Neuronal stem cell (in vitro differentiated cells): ENCODE results near the gene EIF2D.
A peak's percentile ranks its signal among the peaks of the same experiment; 100 is the strongest.

Source experiments
- DNase-seq: peaks from one replicate; pipeline ENCODE4 v3.0.0-alpha.2; 2013; ENCODE audit warnings: low spot score
- H2AFZ ChIP-seq: one replicate; pipeline ENCODE4 v1.6.1; 2013; ENCODE audit warnings: mild to moderate bottlenecking, low read length, inconsistent platforms
- H2AK5ac ChIP-seq: 2 replicates; pipeline ENCODE4 v1.6.1; 2013; ENCODE audit warnings: low read depth, mild to moderate bottlenecking, inconsistent platforms, low read length, moderate library complexity, mixed read lengths
- H2BK120ac ChIP-seq: 2 replicates; pipeline ENCODE4 v1.6.1; 2013; ENCODE audit warnings: low read depth, mild to moderate bottlenecking, inconsistent platforms, low read length, moderate library complexity, mixed read lengths
- H2BK12ac ChIP-seq: one replicate; pipeline ENCODE4 v1.6.1; 2013; ENCODE audit warnings: low read length, inconsistent platforms
- H2BK15ac ChIP-seq: 2 replicates; pipeline ENCODE4 v1.6.1; 2013; ENCODE audit warnings: mild to moderate bottlenecking, low read length, inconsistent platforms, mixed read lengths
- H2BK5ac ChIP-seq: one replicate; pipeline ENCODE4 v1.6.1; 2013; ENCODE audit warnings: inconsistent platforms, mild to moderate bottlenecking, low read length, moderate library complexity
- H3K14ac ChIP-seq: one replicate; pipeline ENCODE4 v1.6.1; 2013; ENCODE audit warnings: low read length, inconsistent platforms
- H3K18ac ChIP-seq: 2 replicates; pipeline ENCODE4 v1.6.1; 2013; ENCODE audit warnings: low read length, inconsistent platforms
- H3K23ac ChIP-seq: 2 replicates; pipeline ENCODE4 v1.6.1; 2013; ENCODE audit warnings: low read depth, mild to moderate bottlenecking, mixed read lengths, low read length, inconsistent platforms; ENCODE audit not compliant: poor library complexity
- H3K27ac ChIP-seq: replicated peaks from 3 replicates; pipeline ENCODE4 v1.5.1; 2013; ENCODE audit warnings: low read length, inconsistent platforms
- H3K27me3 ChIP-seq, 3 experiments: 2 replicates each; pipeline ENCODE4 v1.6.1; 2013; ENCODE audit warnings: low read length in 3 of 3, mild to moderate bottlenecking in 2 of 3, inconsistent platforms in 1 of 3, low read depth in 1 of 3, mixed read lengths in 1 of 3, moderate library complexity in 1 of 3; ENCODE audit not compliant: control insufficient read depth in 3 of 3, insufficient read depth in 3 of 3
- H3K36me3 ChIP-seq, 2 donors: replicated peaks in 1 of 2; 2 replicates each; pipeline ENCODE4 v1.6.1; 2013; ENCODE audit warnings: low read length in 2 of 2; ENCODE audit not compliant: control insufficient read depth in 2 of 2, insufficient read depth in 2 of 2
- H3K4ac ChIP-seq: 2 replicates; pipeline ENCODE4 v1.6.1; 2013; ENCODE audit warnings: inconsistent platforms, mild to moderate bottlenecking, low read length, moderate library complexity
- H3K4me1 ChIP-seq, 2 donors: 1 replicate in 1 of 2; 2 replicates in 1 of 2; pipeline ENCODE4 v1.6.1; 2013; ENCODE audit warnings: low read length in 2 of 2, low read depth in 1 of 2; ENCODE audit not compliant: control insufficient read depth in 2 of 2, insufficient read depth in 1 of 2
- H3K4me2 ChIP-seq: one replicate; pipeline ENCODE4 v1.6.1; 2013; ENCODE audit warnings: mild to moderate bottlenecking, low read length, inconsistent platforms; ENCODE audit not compliant: insufficient read depth, poor library complexity, severe bottlenecking
- H3K4me3 ChIP-seq, 2 donors: 2 replicates each; pipeline ENCODE4 v1.5.1; 2013; ENCODE audit warnings: low read length in 2 of 2, mild to moderate bottlenecking in 2 of 2, inconsistent platforms in 1 of 2, moderate library complexity in 1 of 2
- H3K79me1 ChIP-seq: one replicate; pipeline ENCODE4 v1.6.1; 2013; ENCODE audit warnings: low read depth, mild to moderate bottlenecking, inconsistent platforms, low read length, moderate library complexity
- H3K9ac ChIP-seq: one replicate; pipeline ENCODE4 v1.6.1; 2013; ENCODE audit warnings: mild to moderate bottlenecking, low read depth, low read length, inconsistent platforms; ENCODE audit not compliant: poor library complexity
- H3K9me3 ChIP-seq, 2 donors: replicated peaks in 1 of 2; 2 replicates each; pipeline versions ENCODE3 to v1.6.1; 2013; ENCODE audit warnings: low read length in 2 of 2, mild to moderate bottlenecking in 2 of 2, inconsistent platforms in 1 of 2, low read depth in 1 of 2, mixed read lengths in 1 of 2, moderate library complexity in 1 of 2; ENCODE audit not compliant: control insufficient read depth in 2 of 2, insufficient read depth in 1 of 2
- H4K8ac ChIP-seq: one replicate; pipeline ENCODE4 v1.6.1; 2013; ENCODE audit warnings: low read depth, mild to moderate bottlenecking, inconsistent platforms, low read length, moderate library complexity
- H4K91ac ChIP-seq: one replicate; pipeline ENCODE4 v1.6.1; 2013; ENCODE audit warnings: low read length, low read depth, mild to moderate bottlenecking, inconsistent platforms; ENCODE audit not compliant: poor library complexity
- WGBS, 2 donors: extraction: QIAGEN DNeasy Blood & Tissue Kit; methylation state at CpG; one replicate each; pipeline ENCODE4 v1.1.7; 2013; ENCODE audit warnings: missing lambda C conversion rate in 2 of 2, mixed read lengths in 1 of 2; ENCODE audit not compliant: insufficient read length in 2 of 2, insufficient replicate concordance in 1 of 2; ENCODE audit errors: extremely low coverage in 2 of 2; 5-methylcytosine and 5-hydroxymethylcytosine counted together

EIF2D gene

DNA sequence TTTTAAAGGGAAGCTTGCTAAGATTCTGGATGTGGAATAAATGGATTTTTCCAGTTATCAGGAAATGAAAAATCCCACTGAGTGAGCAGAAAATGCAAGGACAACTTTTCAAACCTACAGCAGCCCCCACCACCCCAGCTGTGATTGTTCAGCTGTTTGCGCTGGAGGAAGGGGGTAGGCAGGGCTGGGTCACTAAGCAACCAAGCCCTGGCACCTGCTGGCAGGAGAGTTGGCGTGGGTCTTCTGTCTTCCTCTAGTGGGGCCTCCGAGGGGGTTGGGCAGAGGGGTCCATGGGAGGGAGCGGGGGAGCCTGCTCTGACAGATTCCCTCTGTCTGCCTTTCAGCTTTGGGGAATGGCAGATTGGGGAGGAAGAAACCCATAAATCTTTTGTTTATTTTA, 45.3 kb downstream of the EIF2D start:
- Histone ChIP-seq H3K4me1 (no peaks in the 10 kb centered on the region), H4K91ac (no peak overlapping the region), H3K79me1 (no peaks in the 10 kb centered on the region), H3K18ac (no peak overlapping the region), H3K23ac (no peak overlapping the region), H2BK12ac (no peak overlapping the region), H2BK15ac (no peak overlapping the region), H2BK5ac (no peak overlapping the region), H3K36me3 (no peaks in the 10 kb centered on the region), H3K4me3 (no peak overlapping the region), H2BK120ac (no peak overlapping the region), H2AK5ac (no peak overlapping the region), H3K9me3 (no peaks in the 10 kb centered on the region), H4K8ac (no peak overlapping the region), H2AFZ (no peak overlapping the region), H3K14ac (no peak overlapping the region), H3K4me2 (no peak overlapping the region), H3K27ac (no peak overlapping the region), H3K27me3 (peaks cover 0 to 35% (median 0%) of the 10 kb centered on the region in 3 experiments), H3K4ac (no peak overlapping the region), H3K9ac (no peak overlapping the region)
- DNase-seq, result no peak
- no CpG with 5 or more reads among the region's 4 CpGs for WGBS, 2 donors

DNA sequence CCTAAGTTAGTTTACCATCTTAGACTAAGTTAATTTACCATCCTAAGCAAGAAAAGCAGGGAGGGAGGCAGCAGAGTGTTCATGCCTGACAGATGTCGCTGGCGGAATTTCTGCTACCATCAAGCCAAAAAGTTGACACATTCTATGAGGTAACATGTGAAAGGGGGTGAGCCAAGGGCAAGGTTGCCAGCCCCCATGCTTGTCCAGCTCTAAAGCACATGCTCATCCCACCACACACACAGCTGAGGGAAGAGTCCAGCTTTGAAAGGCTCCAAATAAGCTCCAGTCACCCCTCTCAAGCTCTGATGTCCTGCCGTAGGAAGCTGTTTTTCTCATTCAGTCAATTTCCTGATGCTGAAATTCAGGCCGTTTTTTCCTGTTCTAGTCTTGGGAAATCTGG, 46.3 kb downstream of the EIF2D start:
- no peaks in the 10 kb centered on the region for H3K9me3 ChIP-seq
- WGBS, 2 donors, result no CpG with 5 or more reads among the region's 4 CpGs
- H2BK120ac ChIP-seq, result no peak overlapping the region
- no peaks in the 10 kb centered on the region for H3K36me3 ChIP-seq
- H2BK12ac ChIP-seq, result no peak overlapping the region
- no peaks in the 10 kb centered on the region for H3K4me1 ChIP-seq
- H2BK15ac ChIP-seq, result no peak overlapping the region
- H3K18ac ChIP-seq, result no peak overlapping the region
- no peak overlapping the region for H4K8ac ChIP-seq
- H3K23ac ChIP-seq, result no peak overlapping the region
- no peak overlapping the region for H2AFZ ChIP-seq
- H3K27me3 ChIP-seq, result peaks cover 0 to 38% (median 0%) of the 10 kb centered on the region in 3 experiments
- no peak overlapping the region for H3K27ac ChIP-seq
- H3K4me2 ChIP-seq, result no peak overlapping the region
- no peak overlapping the region for H3K4ac ChIP-seq
- no peak overlapping the region for H3K4me3 ChIP-seq
- DNase-seq, result no peak
- H3K79me1 ChIP-seq, result no peaks in the 10 kb centered on the region
- no peak overlapping the region for H2BK5ac ChIP-seq
- H2AK5ac ChIP-seq, result no peak overlapping the region
- H3K14ac ChIP-seq, result no peak overlapping the region
- no peak overlapping the region for H4K91ac ChIP-seq
- no peak overlapping the region for H3K9ac ChIP-seq

DNA sequence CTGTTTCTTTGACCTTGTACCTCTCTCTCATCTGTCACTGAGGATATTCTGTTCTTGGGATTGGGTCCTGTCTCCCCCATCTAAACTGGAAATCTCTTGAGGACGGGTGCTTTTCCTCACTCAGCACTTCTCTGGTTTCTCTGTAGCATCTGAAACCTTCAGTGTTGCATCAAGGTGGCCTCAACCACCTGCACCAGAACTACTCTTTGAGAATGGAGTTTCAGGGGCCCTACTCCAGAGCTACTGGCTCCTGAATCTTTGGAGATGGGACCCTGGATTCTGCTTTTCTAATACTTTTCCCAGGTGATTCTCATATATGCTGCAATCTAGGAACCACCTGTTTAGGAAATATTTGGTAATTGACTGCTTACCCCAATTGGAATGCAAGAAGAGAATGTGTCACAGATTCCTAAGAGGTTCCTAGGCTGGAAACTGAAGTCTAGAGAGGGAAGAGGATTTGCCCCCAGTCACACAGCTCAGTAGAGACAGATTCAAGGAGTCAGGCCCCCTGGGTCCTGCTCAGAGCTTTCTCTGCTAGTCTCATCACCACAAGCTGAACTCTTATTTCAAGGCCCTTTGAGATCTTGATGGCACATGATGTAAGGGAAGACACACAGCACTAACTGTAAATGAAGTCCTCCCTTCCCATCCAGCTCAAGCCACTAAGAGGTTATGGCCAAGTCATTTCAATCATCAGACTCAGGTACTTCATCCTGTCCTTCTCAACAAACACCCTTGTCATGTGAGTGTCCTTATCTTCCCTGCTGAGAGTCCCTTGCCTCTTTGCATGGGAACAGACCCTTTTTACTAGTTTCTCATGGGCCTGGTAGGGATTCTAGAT, 48.7 kb downstream of the EIF2D start:
- no peak overlapping the region for H3K18ac ChIP-seq
- H3K27ac ChIP-seq, result no peak overlapping the region
- no CpG with 5 or more reads among the region's 1 CpG for WGBS, 2 donors
- no peak overlapping the region for H2BK120ac ChIP-seq
- no peak overlapping the region for H3K14ac ChIP-seq
- H4K91ac ChIP-seq, result no peak overlapping the region
- H3K9me3 ChIP-seq, result no peaks in the 10 kb centered on the region
- no peak overlapping the region for H3K4me3 ChIP-seq
- no peak overlapping the region for H3K23ac ChIP-seq
- DNase-seq, result no peak
- peak overlapping the region; percentile 19 for H4K8ac ChIP-seq
- H3K9ac ChIP-seq, result no peak overlapping the region
- no peak overlapping the region for H2BK5ac ChIP-seq
- peaks cover 6 to 11% of the 10 kb centered on the region in 2 donors for H3K4me1 ChIP-seq
- peaks cover 0 to 51% (median 5%) of the 10 kb centered on the region in 3 experiments for H3K27me3 ChIP-seq
- no peak overlapping the region for H2AK5ac ChIP-seq
- no peak overlapping the region for H2BK12ac ChIP-seq
- no peak overlapping the region for H3K4ac ChIP-seq
- H2BK15ac ChIP-seq, result no peak overlapping the region
- H3K36me3 ChIP-seq, result no peaks in the 10 kb centered on the region
- H3K4me2 ChIP-seq, result no peak overlapping the region
- no peak overlapping the region for H2AFZ ChIP-seq
- H3K79me1 ChIP-seq, result no peaks in the 10 kb centered on the region

DNA sequence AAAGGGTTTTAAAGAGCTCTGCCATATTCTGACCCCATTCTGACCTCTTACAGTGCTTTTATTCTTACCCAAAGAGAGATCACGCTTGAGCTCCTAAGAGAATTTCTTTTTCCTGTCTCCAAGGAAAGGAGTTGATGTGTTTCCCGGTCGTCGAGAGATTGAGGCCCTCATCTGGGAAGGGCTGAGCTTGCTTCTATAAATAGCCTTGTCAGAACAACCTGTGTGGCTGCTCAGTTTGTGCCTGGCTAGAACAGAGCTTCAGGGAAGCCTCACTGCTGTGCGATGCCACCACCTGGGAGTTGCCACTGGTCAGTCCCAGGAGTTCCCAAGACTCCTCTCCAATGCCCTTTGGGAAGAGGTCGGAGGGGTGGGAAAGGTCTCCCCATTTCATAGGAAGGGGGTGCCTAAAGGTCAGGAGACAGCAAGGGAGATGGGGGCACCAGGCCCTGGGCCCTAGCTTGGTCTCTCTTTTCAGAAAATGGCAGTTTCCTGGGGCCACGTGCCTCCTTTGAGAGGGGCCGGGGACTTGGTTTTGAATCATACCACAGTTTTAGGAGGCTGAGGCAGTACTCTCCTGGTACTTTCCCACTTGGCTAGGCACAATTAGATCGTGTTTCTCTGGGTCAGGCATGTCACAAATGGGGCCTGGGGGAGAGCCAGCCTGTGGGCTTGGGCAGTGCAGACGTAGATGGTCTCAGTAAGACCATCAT, 52.1 kb downstream of the EIF2D start:
- H3K4me2 ChIP-seq, result no peak overlapping the region
- no peak overlapping the region for H2BK5ac ChIP-seq
- H2BK15ac ChIP-seq, result no peak overlapping the region
- no peak overlapping the region for H3K4me3 ChIP-seq
- H3K18ac ChIP-seq, result peak overlapping the region; percentile 1
- no peak overlapping the region for H2BK12ac ChIP-seq
- no peak overlapping the region for H3K9ac ChIP-seq
- H4K8ac ChIP-seq, result no peak overlapping the region
- no CpG with 5 or more reads among the region's 10 CpGs for WGBS, 2 donors
- no peak for DNase-seq
- H3K4me1 ChIP-seq, result peaks cover 14 to 18% of the 10 kb centered on the region in 2 donors
- peak overlapping the region; percentile 51 for H2AFZ ChIP-seq
- no peaks in the 10 kb centered on the region for H3K79me1 ChIP-seq
- peaks cover 0 to 64% (median 12%) of the 10 kb centered on the region in 3 experiments for H3K27me3 ChIP-seq
- no peaks in the 10 kb centered on the region for H3K36me3 ChIP-seq
- no peaks in the 10 kb centered on the region for H3K9me3 ChIP-seq
- no peak overlapping the region for H3K23ac ChIP-seq
- no peak overlapping the region for H3K14ac ChIP-seq
- H3K27ac ChIP-seq, result peak overlapping the region; percentile 10
- no peak overlapping the region for H2AK5ac ChIP-seq
- no peak overlapping the region for H4K91ac ChIP-seq
- no peak overlapping the region for H3K4ac ChIP-seq
- no peak overlapping the region for H2BK120ac ChIP-seq
